HCT116 (cell line): ENCODE data around the gene ADM2. TPM values are rescaled to one million over a fixed set of nuclear protein-coding genes. Genes with fewer than 3 reads are reported as not detected.

Source experiments
- ATAC-seq: fragments of 200-7000 bp; cut with Tn5 transposase; 2 replicates; pipeline ENCODE4 v1.9.1; 2020; ENCODE audit warnings: mild to moderate bottlenecking, moderate library complexity
- BruUV-seq: library from RNA; stranded (reverse); fragments of 400-500 nt; replicated peaks from 2 replicates; lab custom pipeline; 2021; lab: Mats Ljungman, UMichigan
- CTCF ChIA-PET: fragments of 300-600 bp; sonication (Branson Sonifier 250); formaldehyde crosslinking; loops from one replicate; lab custom pipeline; 2021; ENCODE audit warnings: antibody characterized with exemption; lab: Charles Lee
- POLR2A ChIA-PET: fragments of 300-600, 350-600 bp; sonication (Branson Sonifier 250); formaldehyde crosslinking; loops from one replicate; lab custom pipeline; 2021; ENCODE audit warnings: antibody characterized with exemption; lab: Charles Lee
- RAD21 ChIA-PET, 2 experiments: fragments of 300-600 bp; sonication (Branson Sonifier 250); formaldehyde crosslinking; loops; one replicate each; lab custom pipeline; 2023; ENCODE audit warnings: low total read pairs in 2 of 2; ENCODE audit not compliant: uncharacterized antibody in 2 of 2, unreplicated experiment in 2 of 2, low non-redundant PET in 1 of 2; lab: Charles Lee
- DNase-seq: peaks from one replicate; pipeline ENCODE4 v3.0.0-alpha.2; 2010; ENCODE audit warnings: low read depth, low spot score
- H2AFZ ChIP-seq: fragments of 200-600 bp; shearing (Covaris generic), sonication (generic); 2 replicates; pipeline ENCODE4 v1.6.1; 2017; ENCODE audit warnings: low read depth, mixed run types, mixed read lengths, antibody characterized with exemption, low read length; ENCODE audit not compliant: poor library complexity, severe bottlenecking
- H3K27ac ChIP-seq: 2 replicates; pipeline ENCODE4 v1.5.1; 2012; ENCODE audit warnings: low read depth, low read length
- H3K27me3 ChIP-seq: fragments of 200-600 bp; sonication (generic); 2 replicates; pipeline ENCODE4 v1.6.1; 2016; ENCODE audit warnings: mixed run types, low read length, mixed read lengths; ENCODE audit not compliant: insufficient read depth
- H3K36me3 ChIP-seq, 2 experiments: fragments of 200-500 bp in 1 of 2; fragments of 200-600 bp in 1 of 2; sonication (Bioruptor generic) in 1 of 2; sonication (generic) in 1 of 2; 2 replicates each; pipeline versions ENCODE4 v1.5.1 to v1.6.1; 2014 to 2016; ENCODE audit warnings: low read length in 2 of 2, inconsistent platforms in 1 of 2, mixed read lengths in 1 of 2, mixed run types in 1 of 2; ENCODE audit not compliant: insufficient read depth in 2 of 2, control insufficient read depth in 1 of 2
- H3K4me1 ChIP-seq, 2 experiments: fragments of 200-600 bp in 1 of 2; sonication (generic) in 1 of 2; 2 replicates each; pipeline versions ENCODE4 v1.5.1 to v1.6.1; 2012 to 2017; ENCODE audit warnings: low read length in 2 of 2, inconsistent platforms in 1 of 2, mild to moderate bottlenecking in 1 of 2, mixed read lengths in 1 of 2, mixed run types in 1 of 2, moderate library complexity in 1 of 2; ENCODE audit not compliant: insufficient read depth in 2 of 2, control insufficient read depth in 1 of 2
- H3K4me2 ChIP-seq: fragments of 200-600 bp; sonication (generic); 2 replicates; pipeline ENCODE4 v1.6.1; 2017; ENCODE audit warnings: mixed run types, low read length, mixed read lengths
- H3K4me3 ChIP-seq, 2 experiments: fragments of 200-600 bp in 1 of 2; sonication (generic) in 1 of 2; replicated peaks in 1 of 2; 2 replicates each; pipeline ENCODE4 v1.5.1; 2011 to 2016; ENCODE audit warnings: low read length in 2 of 2, control low read depth in 1 of 2, low read depth in 1 of 2, mild to moderate bottlenecking in 1 of 2, mixed read lengths in 1 of 2, mixed run types in 1 of 2
- H3K79me2 ChIP-seq: fragments of 200-600 bp; sonication (generic); 2 replicates; pipeline ENCODE4 v1.6.1; 2017; ENCODE audit warnings: mild to moderate bottlenecking, mixed run types, low read length, moderate library complexity, mixed read lengths; ENCODE audit not compliant: insufficient read depth
- H3K9ac ChIP-seq: fragments of 200-600 bp; sonication (generic); 2 replicates; pipeline ENCODE4 v1.6.1; 2016; ENCODE audit warnings: low read length, mixed read lengths
- H3K9me2 ChIP-seq: fragments of 200-600 bp; sonication (generic), shearing (Covaris generic); 2 replicates; pipeline ENCODE4 v1.6.1; 2017; ENCODE audit warnings: mixed run types, mild to moderate bottlenecking, moderate library complexity; ENCODE audit not compliant: insufficient read depth
- H3K9me3 ChIP-seq, 2 experiments: fragments of 200-500 bp in 1 of 2; fragments of 200-600 bp in 1 of 2; sonication (Bioruptor generic) in 1 of 2; sonication (generic) in 1 of 2; 2 replicates each; pipeline ENCODE4 v1.6.1; 2014 to 2017; ENCODE audit warnings: low read length in 2 of 2, mixed read lengths in 2 of 2, inconsistent platforms in 1 of 2, low read depth in 1 of 2, mild to moderate bottlenecking in 1 of 2, mixed run types in 1 of 2, moderate library complexity in 1 of 2; ENCODE audit not compliant: control insufficient read depth in 1 of 2, insufficient read depth in 1 of 2
- H4K20me1 ChIP-seq: fragments of 200-600 bp; sonication (generic), shearing (Covaris generic); 2 replicates; pipeline ENCODE4 v1.6.1; 2017; ENCODE audit warnings: mixed run types, mild to moderate bottlenecking, moderate library complexity; ENCODE audit not compliant: insufficient read depth
- CEBPB ChIP-seq: IDR thresholded peaks from 2 replicates; pipeline ENCODE4 v1.6.1; 2012; ENCODE audit warnings: low read depth
- FOSL1 ChIP-seq: IDR thresholded peaks from 2 replicates; pipeline ENCODE4 v1.6.1; 2012; ENCODE audit warnings: low read depth
- JUND ChIP-seq: IDR thresholded peaks from 2 replicates; pipeline ENCODE4 v1.6.1; 2012
- POLR2A ChIP-seq: IDR thresholded peaks from 2 replicates; pipeline ENCODE4 v1.7.0; 2011; ENCODE audit warnings: borderline replicate concordance; ENCODE audit not compliant: insufficient read depth, insufficient read length; ENCODE audit errors: extremely low read depth
- POLR2AphosphoS5 ChIP-seq: IDR thresholded peaks from 2 replicates; pipeline ENCODE4 v1.6.1; 2011; ENCODE audit warnings: mild to moderate bottlenecking, low read depth, low read length, moderate library complexity
- TCF7L2 ChIP-seq: IDR thresholded peaks from 2 replicates; pipeline ENCODE4 v1.7.0; 2011; ENCODE audit warnings: borderline replicate concordance, inconsistent platforms; ENCODE audit not compliant: insufficient read depth, insufficient read length; ENCODE audit errors: extremely low read depth
- ZFX ChIP-seq: fragments of 450-650 bp; IDR thresholded peaks from 2 replicates; pipeline ENCODE4 v1.6.1; 2017
- intact Hi-C: fragments of 100-400 bp; cut with micrococcal nuclease; formaldehyde crosslinking; loops from 2 replicates; pipeline ENCODE4 v1.10.0; 2022
- total RNA-seq: library from RNA; stranded (reverse); gene quantifications from one replicate; pipeline ENCODE4 v1.2.1, GENCODE V29; 2021; ENCODE audit not compliant: unreplicated experiment
- TF ChIP-seq, protein P1 (sequence below): IDR thresholded peaks from 2 replicates; pipeline ENCODE4 v1.6.1; 2012
- TF ChIP-seq, protein P2 (sequence below): IDR thresholded peaks from 2 replicates; pipeline ENCODE4 v1.6.1; 2012; ENCODE audit warnings: low read depth
- TF ChIP-seq, protein P3 (sequence below): IDR thresholded peaks from 2 replicates; pipeline ENCODE4 v1.6.1; 2011; ENCODE audit warnings: mild to moderate bottlenecking, low read length, moderate library complexity; ENCODE audit not compliant: insufficient replicate concordance; ENCODE audit errors: extremely low read depth

ADM2 gene
- total RNA-seq, 1 experiment from 2014 or later: 12.8 TPM

DNA sequence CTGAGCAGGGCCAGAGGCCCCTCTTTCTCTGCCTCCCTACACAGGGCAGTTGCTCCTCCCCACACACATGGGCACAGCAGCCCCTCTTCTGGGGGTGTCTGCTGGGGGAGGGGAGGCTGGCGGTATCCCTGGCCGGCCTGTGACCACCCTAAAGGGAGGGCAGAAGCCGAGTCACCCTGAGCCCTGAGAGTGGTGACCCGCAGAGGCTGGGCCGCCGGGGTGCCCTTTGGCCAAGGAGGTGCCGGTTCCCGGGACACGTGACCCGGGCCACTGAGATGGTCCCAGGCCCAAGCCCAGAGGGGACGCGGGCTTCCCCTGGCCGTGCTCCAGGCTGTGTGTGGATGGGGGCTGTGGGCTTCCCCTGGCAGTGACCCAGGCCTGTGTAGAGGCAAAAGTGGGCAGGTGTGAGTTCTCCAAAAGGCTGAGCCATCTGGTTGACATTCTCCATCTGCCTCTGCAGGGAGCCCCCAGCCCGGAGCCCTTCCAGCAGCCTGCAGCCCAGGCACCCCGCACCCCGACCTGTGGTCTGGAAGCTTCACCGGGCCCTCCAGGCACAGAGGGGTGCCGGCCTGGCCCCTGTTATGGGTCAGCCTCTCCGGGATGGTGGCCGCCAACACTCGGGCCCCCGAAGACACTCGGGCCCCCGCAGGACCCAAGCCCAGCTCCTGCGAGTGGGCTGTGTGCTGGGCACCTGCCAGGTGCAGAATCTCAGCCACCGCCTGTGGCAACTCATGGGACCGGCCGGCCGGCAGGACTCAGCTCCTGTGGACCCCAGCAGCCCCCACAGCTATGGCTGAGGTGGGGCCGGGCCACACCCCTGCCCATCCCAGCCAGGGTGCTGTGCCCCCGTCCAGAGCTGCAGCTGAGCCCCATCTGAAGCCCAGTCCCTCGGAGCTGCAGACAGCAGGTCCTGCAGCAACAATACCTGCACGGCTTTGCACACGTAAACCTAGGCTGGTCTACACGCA lies 1.0 kb downstream of the ADM2 start:
- Histone ChIP-seq H3K4me1 (peaks cover 8 to 32% of the 10 kb centered on the region in 2 experiments; a peak in 3 of 4 replicates), H3K4me2 (peak overlapping the region; percentile 94), H3K36me3 (no peaks in the 10 kb centered on the region), H3K9ac (peak overlapping the region; percentile 65), H4K20me1 (no peaks in the 10 kb centered on the region), H3K4me3 (peak overlapping the region; percentile 71 to 76)
- ATAC-seq: peak; percentile 4; the same call in 1 of the 2 replicates
- no peak for TF ChIP-seq JUND
- TF ChIP-seq, all 23 proteins: peak for 0
- no peaks in the 10 kb centered on the region for H3K9me3 ChIP-seq
- no peaks in the 10 kb centered on the region for H3K79me2 ChIP-seq
- RAD21 ChIA-PET: no interaction called here
- peak overlapping the region; percentile 56; the same call in 1 of the 2 replicates for H3K27ac ChIP-seq
- no peaks in the 10 kb centered on the region for H3K27me3 ChIP-seq
- intact Hi-C loops: no loop called here
- BruUV-seq: no TSS peak
- POLR2A ChIA-PET: no interaction called here
- CTCF ChIA-PET: no interaction called here
- DNase-seq: no peak
- no peaks in the 10 kb centered on the region for H3K9me2 ChIP-seq
- H2AFZ ChIP-seq: no peak overlapping the region

DNA sequence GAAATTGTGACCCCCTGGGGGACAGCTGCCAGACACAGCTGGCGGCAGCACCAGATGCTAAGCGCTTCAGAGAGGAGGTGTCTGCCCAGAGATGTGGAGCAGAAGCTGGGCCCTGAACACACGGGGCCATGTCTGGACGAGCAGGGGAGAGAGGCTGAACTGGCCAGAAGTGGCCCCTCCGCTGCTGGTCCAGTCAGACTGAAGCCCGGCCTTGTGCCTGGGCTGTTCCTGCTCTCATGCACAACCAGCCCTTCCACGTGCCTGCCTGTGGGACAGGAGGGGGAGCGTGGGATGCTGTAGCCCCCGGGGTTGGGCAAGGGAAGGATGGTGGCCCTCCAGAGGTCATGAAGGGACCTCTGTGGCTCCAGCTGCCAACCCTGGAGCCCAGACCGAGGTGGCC lies 1.8 kb downstream of the ADM2 start:
- BruUV-seq: no TSS peak
- Histone ChIP-seq H3K27ac (no peak overlapping the region), H3K4me3 (no peak overlapping the region), H3K4me1 (peaks cover 8 to 32% of the 10 kb centered on the region in 2 experiments; a peak in 3 of 4 replicates), H3K9me3 (no peaks in the 10 kb centered on the region), H3K27me3 (no peaks in the 10 kb centered on the region), H3K9me2 (no peaks in the 10 kb centered on the region), H2AFZ (no peak overlapping the region), H4K20me1 (no peaks in the 10 kb centered on the region), H3K4me2 (no peak overlapping the region), H3K79me2 (no peaks in the 10 kb centered on the region), H3K9ac (no peak overlapping the region), H3K36me3 (no peaks in the 10 kb centered on the region)
- RAD21 ChIA-PET: no interaction called here
- POLR2A ChIA-PET: no interaction called here
- intact Hi-C loops: no loop called here
- DNase-seq (no peak), ATAC-seq (no peak)
- CTCF ChIA-PET: no interaction called here
- no peak for TF ChIP-seq CEBPB
- TF ChIP-seq TCF7L2: no peak
- no peak for TF ChIP-seq POLR2AphosphoS5
- TF ChIP-seq, protein P1, sequence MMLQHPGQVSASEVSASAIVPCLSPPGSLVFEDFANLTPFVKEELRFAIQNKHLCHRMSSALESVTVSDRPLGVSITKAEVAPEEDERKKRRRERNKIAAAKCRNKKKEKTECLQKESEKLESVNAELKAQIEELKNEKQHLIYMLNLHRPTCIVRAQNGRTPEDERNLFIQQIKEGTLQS: no peak
- no peak for TF ChIP-seq FOSL1
- TF ChIP-seq POLR2A: no peak
- no peak for TF ChIP-seq ZFX
- TF ChIP-seq, protein P2, sequence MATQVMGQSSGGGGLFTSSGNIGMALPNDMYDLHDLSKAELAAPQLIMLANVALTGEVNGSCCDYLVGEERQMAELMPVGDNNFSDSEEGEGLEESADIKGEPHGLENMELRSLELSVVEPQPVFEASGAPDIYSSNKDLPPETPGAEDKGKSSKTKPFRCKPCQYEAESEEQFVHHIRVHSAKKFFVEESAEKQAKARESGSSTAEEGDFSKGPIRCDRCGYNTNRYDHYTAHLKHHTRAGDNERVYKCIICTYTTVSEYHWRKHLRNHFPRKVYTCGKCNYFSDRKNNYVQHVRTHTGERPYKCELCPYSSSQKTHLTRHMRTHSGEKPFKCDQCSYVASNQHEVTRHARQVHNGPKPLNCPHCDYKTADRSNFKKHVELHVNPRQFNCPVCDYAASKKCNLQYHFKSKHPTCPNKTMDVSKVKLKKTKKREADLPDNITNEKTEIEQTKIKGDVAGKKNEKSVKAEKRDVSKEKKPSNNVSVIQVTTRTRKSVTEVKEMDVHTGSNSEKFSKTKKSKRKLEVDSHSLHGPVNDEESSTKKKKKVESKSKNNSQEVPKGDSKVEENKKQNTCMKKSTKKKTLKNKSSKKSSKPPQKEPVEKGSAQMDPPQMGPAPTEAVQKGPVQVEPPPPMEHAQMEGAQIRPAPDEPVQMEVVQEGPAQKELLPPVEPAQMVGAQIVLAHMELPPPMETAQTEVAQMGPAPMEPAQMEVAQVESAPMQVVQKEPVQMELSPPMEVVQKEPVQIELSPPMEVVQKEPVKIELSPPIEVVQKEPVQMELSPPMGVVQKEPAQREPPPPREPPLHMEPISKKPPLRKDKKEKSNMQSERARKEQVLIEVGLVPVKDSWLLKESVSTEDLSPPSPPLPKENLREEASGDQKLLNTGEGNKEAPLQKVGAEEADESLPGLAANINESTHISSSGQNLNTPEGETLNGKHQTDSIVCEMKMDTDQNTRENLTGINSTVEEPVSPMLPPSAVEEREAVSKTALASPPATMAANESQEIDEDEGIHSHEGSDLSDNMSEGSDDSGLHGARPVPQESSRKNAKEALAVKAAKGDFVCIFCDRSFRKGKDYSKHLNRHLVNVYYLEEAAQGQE: no peak
- TF ChIP-seq, protein P3, sequence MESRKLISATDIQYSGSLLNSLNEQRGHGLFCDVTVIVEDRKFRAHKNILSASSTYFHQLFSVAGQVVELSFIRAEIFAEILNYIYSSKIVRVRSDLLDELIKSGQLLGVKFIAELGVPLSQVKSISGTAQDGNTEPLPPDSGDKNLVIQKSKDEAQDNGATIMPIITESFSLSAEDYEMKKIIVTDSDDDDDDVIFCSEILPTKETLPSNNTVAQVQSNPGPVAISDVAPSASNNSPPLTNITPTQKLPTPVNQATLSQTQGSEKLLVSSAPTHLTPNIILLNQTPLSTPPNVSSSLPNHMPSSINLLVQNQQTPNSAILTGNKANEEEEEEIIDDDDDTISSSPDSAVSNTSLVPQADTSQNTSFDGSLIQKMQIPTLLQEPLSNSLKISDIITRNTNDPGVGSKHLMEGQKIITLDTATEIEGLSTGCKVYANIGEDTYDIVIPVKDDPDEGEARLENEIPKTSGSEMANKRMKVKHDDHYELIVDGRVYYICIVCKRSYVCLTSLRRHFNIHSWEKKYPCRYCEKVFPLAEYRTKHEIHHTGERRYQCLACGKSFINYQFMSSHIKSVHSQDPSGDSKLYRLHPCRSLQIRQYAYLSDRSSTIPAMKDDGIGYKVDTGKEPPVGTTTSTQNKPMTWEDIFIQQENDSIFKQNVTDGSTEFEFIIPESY: no peak
- no peak for TF ChIP-seq JUND
